K562 (cell line): ENCODE results near the gene TARS2. TPM values are rescaled to one million over a fixed set of nuclear protein-coding genes. Genes with fewer than 3 reads are reported as not detected.

ENCODE experiments used
- ATAC-seq: fragments of 200-7000 bp; cut with Tn5 transposase; 3 replicates; pipeline ENCODE4 v1.9.1; 2020; ENCODE audit warnings: moderate library complexity
- BruUV-seq: library from RNA; stranded (reverse); fragments of 400-500 nt; replicated peaks from 2 replicates; lab custom pipeline; 2021; lab: Mats Ljungman, UMichigan
- CTCF ChIA-PET: fragments of 300-600 bp; formaldehyde crosslinking; extraction: SDS; loops from one replicate; lab custom pipeline; 2021; ENCODE audit warnings: low intra/inter-chr PET ratio; lab: Yijun Ruan, JAX
- POLR2A ChIA-PET: fragments of 300-600, 350-650 bp; sonication (Branson Sonifier 250); formaldehyde crosslinking; extraction: SDS; loops from one replicate; lab custom pipeline; 2021; ENCODE audit warnings: antibody characterized with exemption, inconsistent platforms; lab: Yijun Ruan, JAX
- DNase-seq, 4 experiments: peaks; one replicate each; pipeline versions ENCODE4 v3.0.0 to v3.0.0-alpha.2; 2011 to 2018; ENCODE audit warnings: low spot score in 3 of 4, mixed read lengths in 3 of 4; ENCODE audit errors: extremely low read depth in 1 of 4
- FAIRE-seq: peaks from 2 replicates; lab custom pipeline; 2011; peaks lifted over from hg19 to GRCh38; lab: Jason Lieb, UNC
- H2AFZ ChIP-seq: 2 replicates; pipeline ENCODE4 v1.6.0; 2011; ENCODE audit warnings: low read depth, low read length, control low read depth, inconsistent platforms
- H3K27ac ChIP-seq: fragments of 200-600 bp; 3 replicates; pipeline ENCODE4 v1.8.0; 2011; ENCODE audit warnings: low read depth, mild to moderate bottlenecking, control low read depth, inconsistent platforms, low read length, moderate library complexity, mixed read lengths; ENCODE audit errors: extremely low read depth
- H3K27me3 ChIP-seq, 2 experiments: fragments of 300-600 bp in 1 of 2; 2 replicates in 1 of 2; 3 replicates in 1 of 2; pipeline versions ENCODE4 v1.6.0 to v1.8.0; 2011; ENCODE audit warnings: inconsistent platforms in 2 of 2, low read length in 2 of 2, mild to moderate bottlenecking in 1 of 2, mixed read lengths in 1 of 2, moderate library complexity in 1 of 2; ENCODE audit not compliant: control insufficient read depth in 2 of 2, insufficient read depth in 2 of 2
- H3K36me3 ChIP-seq: fragments of 300-600 bp; 3 replicates; pipeline ENCODE4 v1.8.0; 2011; ENCODE audit warnings: mild to moderate bottlenecking, low read length, inconsistent platforms; ENCODE audit not compliant: control insufficient read depth, insufficient read depth
- H3K4me1 ChIP-seq, 2 experiments: fragments of 200-600 bp in 1 of 2; replicated peaks in 1 of 2; 2 replicates in 1 of 2; 3 replicates in 1 of 2; pipeline versions ENCODE4 v1.5.1 to v1.8.0; 2011; ENCODE audit warnings: inconsistent platforms in 2 of 2, low read length in 2 of 2, mild to moderate bottlenecking in 1 of 2, mixed read lengths in 1 of 2, moderate library complexity in 1 of 2; ENCODE audit not compliant: control insufficient read depth in 2 of 2, insufficient read depth in 2 of 2
- H3K4me2 ChIP-seq: 2 replicates; pipeline ENCODE4 v1.6.1; 2011; ENCODE audit warnings: low read length, control low read depth, inconsistent platforms, mixed read lengths; ENCODE audit not compliant: insufficient read depth
- H3K4me3 ChIP-seq: fragments of 200-600 bp; sonication (generic), shearing (Covaris generic); 2 replicates; pipeline ENCODE4 v1.5.1; 2016; ENCODE audit warnings: control low read depth, inconsistent platforms
- H3K79me2 ChIP-seq: fragments of 200-600 bp; 3 replicates; pipeline ENCODE4 v1.8.0; 2011; ENCODE audit warnings: low read length, inconsistent platforms; ENCODE audit not compliant: control insufficient read depth, insufficient read depth
- H3K9ac ChIP-seq, 2 experiments: 2 replicates each; pipeline versions ENCODE4 v1.6.0 to v1.6.1; 2011; ENCODE audit warnings: low read depth in 2 of 2, low read length in 2 of 2, control low read depth in 1 of 2, inconsistent platforms in 1 of 2, mild to moderate bottlenecking in 1 of 2, mixed read lengths in 1 of 2; ENCODE audit not compliant: insufficient read depth in 1 of 2
- H3K9me1 ChIP-seq: one replicate; pipeline ENCODE4 v1.6.0; 2011; ENCODE audit warnings: inconsistent platforms, mild to moderate bottlenecking, low read length, moderate library complexity; ENCODE audit not compliant: control insufficient read depth, insufficient read depth
- H3K9me3 ChIP-seq: replicated peaks from 2 replicates; pipeline ENCODE4 v1.5.1; 2011; ENCODE audit warnings: low read depth, low read length, inconsistent platforms; ENCODE audit not compliant: control insufficient read depth, insufficient read depth
- H4K20me1 ChIP-seq: replicated peaks from 2 replicates; pipeline ENCODE4 v1.6.1; 2011; ENCODE audit warnings: low read length, inconsistent platforms, mixed read lengths; ENCODE audit not compliant: control insufficient read depth, insufficient read depth
- DLX4 ChIP-seq: fragments of 250-450 bp; sonication (Bioruptor Pico); IDR thresholded peaks from 2 replicates; pipeline ENCODE4 v1.6.1; 2021; ENCODE audit warnings: mild to moderate bottlenecking
- HDGF ChIP-seq: fragments of 450-650 bp; IDR thresholded peaks from 2 replicates; pipeline ENCODE4 v1.6.1; 2016
- PHTF2 ChIP-seq: fragments of 250-450 bp; sonication (Bioruptor Pico); IDR thresholded peaks from 2 replicates; pipeline ENCODE4 v1.5.0; 2021; ENCODE audit warnings: mild to moderate bottlenecking
- PRDM10 ChIP-seq: fragments of 450-650 bp; IDR thresholded peaks from 2 replicates; pipeline ENCODE4 v1.6.1; 2018; ENCODE audit not compliant: partially characterized antibody
- SPI1 ChIP-seq: IDR thresholded peaks from 2 replicates; pipeline ENCODE4 v1.6.1; 2011; ENCODE audit warnings: low read depth, low read length, control low read depth, borderline replicate concordance
- SRF ChIP-seq, 2 experiments: fragments of 250-450, 450-650 bp in 1 of 2; sonication (Bioruptor Pico) in 1 of 2; sonication (generic) in 1 of 2; formaldehyde crosslinking; IDR thresholded peaks; 2 replicates each; pipeline versions ENCODE4 v1.5.0 to v1.5.1; 2020 to 2022; ENCODE audit warnings: mild to moderate bottlenecking in 1 of 2, missing genetic modification reagents in 1 of 2
- ZBTB33 ChIP-seq: sonication (generic); formaldehyde crosslinking; IDR thresholded peaks from 2 replicates; pipeline ENCODE4 v1.8.1; 2023; ENCODE audit warnings: mild to moderate bottlenecking, missing genetic modification reagents
- WGBS: fragments of 100-300 bp; shearing (Covaris generic); methylation state at CpG from one replicate; pipeline ENCODE4 v1.1.6; 2016; ENCODE audit warnings: low coverage, mixed read lengths; ENCODE audit not compliant: insufficient coverage; ENCODE audit errors: missing lambda C conversion rate; 5-methylcytosine and 5-hydroxymethylcytosine counted together
- in situ Hi-C: fragments of 300-500 bp; cut with MboI; formaldehyde crosslinking; loops from 4 replicates; pipeline ENCODE4 v1.15.0; 2018; ENCODE audit warnings: inconsistent platforms, mixed read lengths
- intact Hi-C: fragments of 100-400 bp; cut with micrococcal nuclease; formaldehyde crosslinking; loops from 2 replicates; pipeline ENCODE4 v1.14.2; 2022
- polyA plus RNA-seq, 8 experiments: library from polyadenylated mRNA; depleted of rRNA in 4 of 8; stranded (reverse) in 5 of 8; unstranded in 3 of 8; fragments of >200 nt; fragmentation: Nextera tagmentation in 2 of 8; fragmentation: Illumina TruSeq in 1 of 8; extraction: Ambion mirVana in 2 of 8; extraction: Trizol in 1 of 8; gene quantifications; 2 replicates each; pipeline versions ENCODE4 v1.2.1 to v1.2.3, GENCODE V29; 2011 to 2014; ENCODE audit warnings: inconsistent platforms in 1 of 8, missing spikeins in 1 of 8
- total RNA-seq, 7 experiments: library from RNA; depleted of rRNA in 6 of 7; stranded (reverse); fragments of >200 nt in 6 of 7; fragmentation: Illumina TruSeq in 2 of 7; extraction: Trizol in 2 of 7; gene quantifications; 2 replicates each; pipeline versions ENCODE4 v1.2.1 to v1.2.3, GENCODE V29; 2011 to 2021; ENCODE audit warnings: low replicate concordance in 1 of 7
- TF ChIP-seq, protein P1 (sequence below): fragments of 250-450 bp; sonication (Bioruptor Pico); IDR thresholded peaks from 2 replicates; pipeline ENCODE4 v1.4.0; 2020; ENCODE audit warnings: mild to moderate bottlenecking, moderate library complexity
- TF ChIP-seq, protein P2 (sequence below): fragments of 450-650 bp; formaldehyde crosslinking; IDR thresholded peaks from 2 replicates; pipeline ENCODE4 v1.4.0; 2020; ENCODE audit warnings: mild to moderate bottlenecking

The TARS2 gene
- total and polyA plus RNA-seq, 9 of the 15 experiments (the other 6 are each of a cell fraction or from before 2014, with no cell fraction given), result 17.0 to 64.2 (median 39.4) TPM

DNA sequence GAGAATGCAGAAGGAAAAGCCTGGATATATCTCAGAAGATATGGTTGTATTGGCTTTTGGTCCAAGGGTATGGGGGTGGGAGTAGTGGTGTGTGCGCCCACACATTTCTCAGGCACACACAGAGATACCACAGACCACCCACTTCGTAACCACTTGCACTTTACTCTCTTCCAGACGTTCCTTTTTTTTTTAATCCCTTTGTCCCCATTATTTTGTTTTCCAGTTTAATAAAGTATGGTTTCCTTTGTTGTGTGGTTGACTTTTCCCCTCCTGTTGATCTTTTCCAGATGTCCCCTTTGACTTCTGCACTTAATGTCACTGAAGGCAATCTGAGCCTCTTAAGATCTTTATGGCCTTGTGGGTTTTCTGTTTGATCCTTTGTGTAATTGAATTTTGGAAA lies 10.5 kb upstream of the TARS2 start (continued):
- TF ChIP-seq, protein P1, sequence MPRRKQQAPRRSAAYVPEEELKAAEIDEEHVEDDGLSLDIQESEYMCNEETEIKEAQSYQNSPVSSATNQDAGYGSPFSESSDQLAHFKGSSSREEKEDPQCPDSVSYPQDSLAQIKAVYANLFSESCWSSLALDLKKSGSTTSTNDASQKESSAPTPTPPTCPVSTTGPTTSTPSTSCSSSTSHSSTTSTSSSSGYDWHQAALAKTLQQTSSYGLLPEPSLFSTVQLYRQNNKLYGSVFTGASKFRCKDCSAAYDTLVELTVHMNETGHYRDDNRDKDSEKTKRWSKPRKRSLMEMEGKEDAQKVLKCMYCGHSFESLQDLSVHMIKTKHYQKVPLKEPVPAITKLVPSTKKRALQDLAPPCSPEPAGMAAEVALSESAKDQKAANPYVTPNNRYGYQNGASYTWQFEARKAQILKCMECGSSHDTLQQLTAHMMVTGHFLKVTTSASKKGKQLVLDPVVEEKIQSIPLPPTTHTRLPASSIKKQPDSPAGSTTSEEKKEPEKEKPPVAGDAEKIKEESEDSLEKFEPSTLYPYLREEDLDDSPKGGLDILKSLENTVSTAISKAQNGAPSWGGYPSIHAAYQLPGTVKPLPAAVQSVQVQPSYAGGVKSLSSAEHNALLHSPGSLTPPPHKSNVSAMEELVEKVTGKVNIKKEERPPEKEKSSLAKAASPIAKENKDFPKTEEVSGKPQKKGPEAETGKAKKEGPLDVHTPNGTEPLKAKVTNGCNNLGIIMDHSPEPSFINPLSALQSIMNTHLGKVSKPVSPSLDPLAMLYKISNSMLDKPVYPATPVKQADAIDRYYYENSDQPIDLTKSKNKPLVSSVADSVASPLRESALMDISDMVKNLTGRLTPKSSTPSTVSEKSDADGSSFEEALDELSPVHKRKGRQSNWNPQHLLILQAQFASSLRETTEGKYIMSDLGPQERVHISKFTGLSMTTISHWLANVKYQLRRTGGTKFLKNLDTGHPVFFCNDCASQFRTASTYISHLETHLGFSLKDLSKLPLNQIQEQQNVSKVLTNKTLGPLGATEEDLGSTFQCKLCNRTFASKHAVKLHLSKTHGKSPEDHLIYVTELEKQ, result no peak

- no peak for DNase-seq
- in situ Hi-C loops (no loop called here), intact Hi-C loops (no loop called here)
- no TSS peak for BruUV-seq
- peaks cover 14% of the 10 kb centered on the region; the same call in 1 of the 3 replicates for H3K36me3 ChIP-seq
- WGBS, result 50% methylated on average over 1 of the region's 1 CpG
- peaks cover 4 to 24% of the 10 kb centered on the region in 2 experiments for H3K4me1 ChIP-seq
- no peak overlapping the region for H2AFZ ChIP-seq
- H3K9ac ChIP-seq, result peak overlapping the region in 1 of 2 experiments; percentile 33; a peak in 1 of 4 replicates
- no peak overlapping the region for H3K4me3 ChIP-seq
- H3K9me1 ChIP-seq, result no peaks in the 10 kb centered on the region
- no peak overlapping the region for H3K4me2 ChIP-seq
- no peaks in the 10 kb centered on the region for H3K79me2 ChIP-seq
- TF ChIP-seq SPI1 (0 out of 2 replicates have a peak, but pooled peaks have one; percentile 11), PHTF2 (CRISPR knock-in tag) (no peak), ZBTB33 (CRISPR knock-in tag) (no peak), PRDM10 (peak; percentile 23), DLX4 (CRISPR knock-in tag) (no peak), HDGF (no peak), SRF (CRISPR knock-in tag; IDR thresholded peaks at IDR 0.05) (no peak)
- TF ChIP-seq, protein P2, sequence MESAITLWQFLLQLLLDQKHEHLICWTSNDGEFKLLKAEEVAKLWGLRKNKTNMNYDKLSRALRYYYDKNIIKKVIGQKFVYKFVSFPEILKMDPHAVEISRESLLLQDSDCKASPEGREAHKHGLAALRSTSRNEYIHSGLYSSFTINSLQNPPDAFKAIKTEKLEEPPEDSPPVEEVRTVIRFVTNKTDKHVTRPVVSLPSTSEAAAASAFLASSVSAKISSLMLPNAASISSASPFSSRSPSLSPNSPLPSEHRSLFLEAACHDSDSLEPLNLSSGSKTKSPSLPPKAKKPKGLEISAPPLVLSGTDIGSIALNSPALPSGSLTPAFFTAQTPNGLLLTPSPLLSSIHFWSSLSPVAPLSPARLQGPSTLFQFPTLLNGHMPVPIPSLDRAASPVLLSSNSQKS (CRISPR knock-in tag), result no peak
- TF ChIP-seq, all 486 proteins: peak for 2
- Histone ChIP-seq H4K20me1 (no peaks in the 10 kb centered on the region), H3K9me3 (no peaks in the 10 kb centered on the region), H3K27ac (0 out of 3 replicates have a peak overlapping the region, but pooled peaks have one; percentile 5), H3K27me3 (no peaks in the 10 kb centered on the region)
- FAIRE-seq (no peak), ATAC-seq (peak; percentile 64)
- POLR2A ChIA-PET, result interaction anchor here (0.6 to 0.7 kb wide), 4 partner anchors 87 to 1119 kb away, joined by 3 to 6 read pairs (median 4); no protein-coding TSS in a partner anchor
- CTCF ChIA-PET, result no interaction called here
Observed at GRCh38 chr1:150477320-150477719, 9.9 kb upstream of the TARS2 start.
